Upper lobe of left lung (tissue), 6 donors: ENCODE results near the gene PDE1C. TPM values are rescaled to one million over a fixed set of nuclear protein-coding genes. Genes with fewer than 3 reads are reported as not detected.

ENCODE experiments used
- ATAC-seq, 2 donors: fragments of 200-7000 bp; cut with Tn5 transposase; one replicate each; pipeline ENCODE4 v1.9.1; 2022; ENCODE audit warnings: mild to moderate bottlenecking in 2 of 2, moderate library complexity in 2 of 2; ENCODE audit not compliant: low FRiP score in 2 of 2
- DNase-seq, 2 donors: peaks; one replicate each; pipeline ENCODE4 v3.0.0-alpha.2; 2019 to 2020
- H3K27ac ChIP-seq, 4 donors: fragments of 200-600 bp; sonication (generic); one replicate each; pipeline ENCODE4 v1.5.1; 2016 to 2019
- H3K27me3 ChIP-seq, 4 donors: fragments of 200-600 bp; sonication (generic); one replicate each; pipeline ENCODE4 v1.5.1; 2017 to 2019
- H3K36me3 ChIP-seq, 4 donors: fragments of 200-600 bp; sonication (generic); one replicate each; pipeline ENCODE4 v1.5.1; 2016 to 2019
- H3K4me1 ChIP-seq, 4 donors: fragments of 200-600 bp; sonication (generic); one replicate each; pipeline ENCODE4 v1.5.1; 2018 to 2019
- H3K4me3 ChIP-seq, 4 donors: fragments of 200-600 bp; sonication (generic); one replicate each; pipeline ENCODE4 v1.5.1; 2017 to 2019; ENCODE audit warnings: mild to moderate bottlenecking in 2 of 4, moderate library complexity in 1 of 4
- H3K9me3 ChIP-seq, 4 donors: fragments of 200-600 bp; sonication (generic); one replicate each; pipeline ENCODE4 v1.5.1; 2018 to 2019
- EP300 ChIP-seq, 4 donors: sonication (generic); formaldehyde crosslinking; IDR thresholded peaks; one replicate each; pipeline ENCODE4 v1.5.1; 2017; ENCODE audit warnings: antibody characterized with exemption in 4 of 4, control low read depth in 2 of 4
- POLR2A ChIP-seq, 4 donors: fragments of 450-650 bp; IDR thresholded peaks; one replicate each; pipeline ENCODE4 v1.5.1; 2016 to 2017; ENCODE audit warnings: antibody characterized with exemption in 4 of 4, mild to moderate bottlenecking in 2 of 4
- POLR2AphosphoS5 ChIP-seq, 2 donors: sonication (generic); formaldehyde crosslinking; IDR thresholded peaks; one replicate each; pipeline ENCODE4 v1.5.1; 2017; ENCODE audit warnings: antibody characterized with exemption in 2 of 2
- WGBS, 2 donors: methylation state at CpG; one replicate each; pipeline ENCODE4 v1.1.5; 2017 to 2018; 5-methylcytosine and 5-hydroxymethylcytosine counted together
- total RNA-seq, 6 donors: library from RNA; depleted of rRNA in 4 of 6; stranded (reverse); fragments of >200 nt in 4 of 6; gene quantifications; one replicate each; pipeline versions ENCODE4 v1.1.0 to v1.2.1, GENCODE V29; 2016 to 2021
- TF ChIP-seq, protein P1 (sequence below), 6 experiments: fragments of 450-650 bp in 4 of 6; fragments of 200-600 bp in 2 of 6; sonication (generic) in 2 of 6; IDR thresholded peaks; one replicate each; pipeline ENCODE4 v1.5.1; 2016 to 2019; ENCODE audit warnings: antibody characterized with exemption in 6 of 6
- donor health status: DM: no; HTN: no; CAD: no; lungs with moderate emphysema.
- donor health status: DM: no; HTN: yes; CAD: no; lungs with severe emphysema.

The PDE1C gene
- total RNA-seq, 6 donors from 2014 or later, result 5.6 to 38.8 (median 11.3) TPM

DNA sequence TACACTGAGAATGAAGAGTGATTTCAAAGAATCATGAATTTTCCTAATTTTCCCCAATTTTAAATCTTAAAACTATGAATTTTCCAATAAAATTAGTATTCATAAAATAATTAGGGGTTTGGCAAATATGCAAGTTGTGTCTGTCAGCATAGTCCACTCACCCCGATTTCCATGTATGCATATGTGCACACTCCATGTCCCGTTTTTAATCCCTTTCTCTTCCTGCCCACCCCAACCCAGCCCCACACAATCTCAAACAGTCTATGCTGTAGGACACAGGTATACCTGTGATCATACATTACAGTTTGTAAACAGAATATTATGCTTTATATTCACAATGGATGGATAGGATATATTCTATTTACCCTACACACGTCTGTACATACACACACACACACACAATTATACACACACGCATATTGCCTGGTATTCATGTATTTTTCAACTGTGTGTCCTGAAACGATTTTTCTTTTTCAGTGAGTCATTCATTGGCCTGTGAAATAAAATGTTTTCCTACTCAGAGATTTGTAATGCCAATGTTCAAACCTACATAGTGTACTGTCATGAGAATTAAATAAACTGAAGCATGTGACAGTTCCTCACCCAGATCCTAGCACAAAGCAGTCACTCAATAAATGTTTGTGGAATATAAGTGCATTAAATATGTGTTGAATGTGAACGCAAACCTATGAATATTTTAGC, 144.3 kb downstream of the PDE1C start:
- ATAC-seq (no peak), DNase-seq (no peak)
- TF ChIP-seq POLR2A (IDR thresholded peaks at IDR 0.05), result no peak
- TF ChIP-seq, protein P1, sequence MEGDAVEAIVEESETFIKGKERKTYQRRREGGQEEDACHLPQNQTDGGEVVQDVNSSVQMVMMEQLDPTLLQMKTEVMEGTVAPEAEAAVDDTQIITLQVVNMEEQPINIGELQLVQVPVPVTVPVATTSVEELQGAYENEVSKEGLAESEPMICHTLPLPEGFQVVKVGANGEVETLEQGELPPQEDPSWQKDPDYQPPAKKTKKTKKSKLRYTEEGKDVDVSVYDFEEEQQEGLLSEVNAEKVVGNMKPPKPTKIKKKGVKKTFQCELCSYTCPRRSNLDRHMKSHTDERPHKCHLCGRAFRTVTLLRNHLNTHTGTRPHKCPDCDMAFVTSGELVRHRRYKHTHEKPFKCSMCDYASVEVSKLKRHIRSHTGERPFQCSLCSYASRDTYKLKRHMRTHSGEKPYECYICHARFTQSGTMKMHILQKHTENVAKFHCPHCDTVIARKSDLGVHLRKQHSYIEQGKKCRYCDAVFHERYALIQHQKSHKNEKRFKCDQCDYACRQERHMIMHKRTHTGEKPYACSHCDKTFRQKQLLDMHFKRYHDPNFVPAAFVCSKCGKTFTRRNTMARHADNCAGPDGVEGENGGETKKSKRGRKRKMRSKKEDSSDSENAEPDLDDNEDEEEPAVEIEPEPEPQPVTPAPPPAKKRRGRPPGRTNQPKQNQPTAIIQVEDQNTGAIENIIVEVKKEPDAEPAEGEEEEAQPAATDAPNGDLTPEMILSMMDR (IDR thresholded peaks at IDR 0.05), result no peak
- TF ChIP-seq EP300 (IDR thresholded peaks at IDR 0.05), result no peak
- TF ChIP-seq POLR2AphosphoS5 (IDR thresholded peaks at IDR 0.05), result no peak
- H3K9me3 ChIP-seq, result peaks cover 0 to 4% (median 0%) of the 10 kb centered on the region in 4 donors
- H3K27me3 ChIP-seq, result no peaks in the 10 kb centered on the region
- no peak overlapping the region for H3K27ac ChIP-seq
- 85 to 89% methylated on average over 6 of the region's 6 CpGs for WGBS, 2 donors
- no peaks in the 10 kb centered on the region for H3K4me1 ChIP-seq
- H3K36me3 ChIP-seq, result no peaks in the 10 kb centered on the region
- H3K4me3 ChIP-seq, result no peak overlapping the region

DNA sequence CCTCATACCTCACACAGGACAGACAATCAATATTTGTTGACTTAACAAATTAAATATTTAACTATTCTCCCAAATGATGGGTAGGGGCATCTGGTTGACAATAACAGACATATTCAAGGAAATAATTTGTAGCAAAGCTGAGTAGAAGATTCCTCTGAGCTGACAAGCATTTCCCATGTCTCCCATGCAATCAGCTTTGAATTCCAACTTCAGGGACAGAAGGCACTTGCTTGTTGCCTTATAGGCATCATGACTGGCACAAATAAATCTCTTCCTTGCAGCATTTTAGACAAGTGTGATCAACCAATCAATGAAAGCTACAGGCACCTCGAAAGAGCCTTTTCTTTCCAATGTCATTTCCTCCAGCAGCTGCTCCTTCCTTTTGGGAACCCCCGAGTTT, 146.0 kb downstream of the PDE1C start:
- TF ChIP-seq POLR2AphosphoS5 (IDR thresholded peaks at IDR 0.05) (no peak), POLR2A (IDR thresholded peaks at IDR 0.05) (no peak), EP300 (IDR thresholded peaks at IDR 0.05) (no peak)
- TF ChIP-seq, protein P1 (IDR thresholded peaks at IDR 0.05), result no peak
- DNase-seq, result no peak
- ATAC-seq, result no peak
- H3K36me3 ChIP-seq, result no peaks in the 10 kb centered on the region
- no peak overlapping the region for H3K4me3 ChIP-seq
- 54 to 59% methylated on average over 2 of the region's 2 CpGs for WGBS, 2 donors
- no peaks in the 10 kb centered on the region for H3K4me1 ChIP-seq
- H3K27me3 ChIP-seq, result no peaks in the 10 kb centered on the region
- no peak overlapping the region for H3K27ac ChIP-seq
- no peaks in the 10 kb centered on the region for H3K9me3 ChIP-seq

DNA sequence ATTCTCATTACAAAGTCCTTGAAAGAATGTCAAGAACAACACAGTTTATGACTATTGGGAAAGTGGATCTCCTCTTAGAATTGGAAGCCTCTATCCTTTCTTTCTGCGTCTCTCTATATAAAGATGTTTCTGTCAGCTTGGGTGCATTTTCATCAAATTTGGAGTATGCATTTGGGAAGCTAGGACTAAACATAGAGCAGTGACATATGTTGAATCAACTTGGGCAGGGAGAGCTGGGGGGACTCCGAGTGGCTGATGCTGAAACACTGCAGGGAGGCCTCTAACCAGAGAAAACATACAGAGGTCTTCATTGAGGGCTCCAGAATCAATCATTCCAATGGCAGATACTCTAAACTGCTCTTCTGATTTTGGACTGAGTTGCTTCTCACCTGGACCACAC, 147.4 kb downstream of the PDE1C start:
- Histone ChIP-seq H3K27ac (no peak overlapping the region), H3K4me3 (no peak overlapping the region)
- WGBS, 2 donors, result 87 to 93% methylated on average over 2 of the region's 2 CpGs

DNA sequence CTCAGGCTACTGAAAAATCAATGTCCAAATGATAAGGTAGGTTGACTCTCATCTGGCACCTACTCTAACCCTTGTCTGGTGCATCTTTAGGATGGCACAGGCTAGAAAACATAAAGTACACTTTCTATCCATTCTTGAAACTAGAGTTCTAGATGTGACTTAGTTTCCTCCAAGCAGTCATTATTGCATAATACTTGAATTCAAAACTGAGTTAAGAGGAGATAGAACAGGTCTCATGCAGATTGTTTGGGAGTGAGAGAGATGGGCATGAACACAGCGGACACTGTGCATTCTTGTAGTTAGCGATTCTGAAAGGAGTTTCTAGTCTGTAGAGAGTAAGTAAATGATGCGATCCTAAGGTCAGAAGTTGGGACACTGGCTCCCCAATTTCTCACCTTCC, 149.2 kb downstream of the PDE1C start:
- WGBS, 2 donors, result 91 to 93% methylated on average over 3 of the region's 3 CpGs

More for the DNA sequence above, 147.4 kb downstream of the PDE1C start:
- no peaks in the 10 kb centered on the region for H3K9me3 ChIP-seq
- ATAC-seq (no peak), DNase-seq (no peak)
- no peaks in the 10 kb centered on the region for H3K4me1 ChIP-seq
- H3K36me3 ChIP-seq, result no peaks in the 10 kb centered on the region
- no peaks in the 10 kb centered on the region for H3K27me3 ChIP-seq
- no peak for TF ChIP-seq POLR2A (IDR thresholded peaks at IDR 0.05)
- TF ChIP-seq, protein P1 (IDR thresholded peaks at IDR 0.05), result no peak
- TF ChIP-seq POLR2AphosphoS5 (IDR thresholded peaks at IDR 0.05), result no peak
- TF ChIP-seq EP300 (IDR thresholded peaks at IDR 0.05), result no peak

More for the DNA sequence above, 149.2 kb downstream of the PDE1C start:
- no peak for TF ChIP-seq POLR2AphosphoS5 (IDR thresholded peaks at IDR 0.05)
- TF ChIP-seq EP300 (IDR thresholded peaks at IDR 0.05), result no peak
- TF ChIP-seq, protein P1 (IDR thresholded peaks at IDR 0.05), result no peak
- TF ChIP-seq POLR2A (IDR thresholded peaks at IDR 0.05), result no peak
- H3K9me3 ChIP-seq, result no peaks in the 10 kb centered on the region
- ATAC-seq (no peak), DNase-seq (no peak)
- H3K4me1 ChIP-seq, result no peaks in the 10 kb centered on the region
- H3K4me3 ChIP-seq, result no peak overlapping the region
- no peak overlapping the region for H3K27ac ChIP-seq
- no peaks in the 10 kb centered on the region for H3K27me3 ChIP-seq
- H3K36me3 ChIP-seq, result no peaks in the 10 kb centered on the region
